GM12878 (cell line): ENCODE data around the gene SFSWAP. TPM values are rescaled to one million over a fixed set of nuclear protein-coding genes. Genes with fewer than 3 reads are reported as not detected.

Experiments used
- ATAC-seq: fragments of 200-7000 bp; cut with Tn5 transposase; 3 replicates; pipeline ENCODE4 v1.9.1; 2020; ENCODE audit warnings: mild to moderate bottlenecking, moderate library complexity
- BruUV-seq: library from RNA; stranded (reverse); fragments of 400-500 nt; replicated peaks from 2 replicates; lab custom pipeline; 2021; lab: Mats Ljungman, UMichigan
- CTCF ChIA-PET: fragments of 300-600 bp; sonication (Branson Sonifier 250); formaldehyde crosslinking; extraction: SDS; loops from one replicate; lab custom pipeline; 2021; ENCODE audit warnings: inconsistent platforms; lab: Yijun Ruan, JAX
- POLR2A ChIA-PET: fragments of 350-600 bp; formaldehyde crosslinking; extraction: SDS; loops from one replicate; lab custom pipeline; 2021; ENCODE audit warnings: inconsistent platforms; lab: Charles Lee
- RAD21 ChIA-PET: fragments of 300-600 bp; sonication (Branson Sonifier 250); formaldehyde crosslinking; loops from one replicate; lab custom pipeline; 2023; ENCODE audit warnings: antibody characterized with exemption; ENCODE audit not compliant: unreplicated experiment; lab: Charles Lee
- SMC1A ChIA-PET: fragments of 300-600 bp; sonication (Branson Sonifier 250); formaldehyde crosslinking; loops from one replicate; lab custom pipeline; 2023; ENCODE audit not compliant: unreplicated experiment, uncharacterized antibody; lab: Charles Lee
- DNase-seq: peaks from one replicate; pipeline ENCODE4 v3.0.0-alpha.2; 2011; ENCODE audit warnings: low read depth, low spot score
- FAIRE-seq: peaks from 3 replicates; lab custom pipeline; 2011; peaks lifted over from hg19 to GRCh38; lab: Jason Lieb, UNC
- H2AFZ ChIP-seq: 2 replicates; pipeline ENCODE4 v1.6.0; 2011; ENCODE audit warnings: low read depth, low read length, control low read depth; ENCODE audit not compliant: control insufficient read depth
- H3K27ac ChIP-seq: 2 replicates; pipeline ENCODE4 v1.5.1; 2011; ENCODE audit warnings: control low read depth; ENCODE audit not compliant: control insufficient read depth, insufficient read depth
- H3K27me3 ChIP-seq, 2 experiments: replicated peaks in 1 of 2; 2 replicates each; pipeline versions ENCODE4 v1.6.0 to v1.6.1; 2011; ENCODE audit warnings: low read length in 1 of 2; ENCODE audit not compliant: control insufficient read depth in 2 of 2, insufficient read depth in 2 of 2
- H3K36me3 ChIP-seq, 2 experiments: 2 replicates each; pipeline ENCODE4 v1.5.1; 2011; ENCODE audit warnings: low read length in 1 of 2; ENCODE audit not compliant: control insufficient read depth in 2 of 2, insufficient read depth in 2 of 2
- H3K4me1 ChIP-seq: 2 replicates; pipeline ENCODE4 v1.6.1; 2011; ENCODE audit warnings: mild to moderate bottlenecking, low read length, moderate library complexity, mixed read lengths; ENCODE audit not compliant: control insufficient read depth, insufficient read depth
- H3K4me2 ChIP-seq: 2 replicates; pipeline ENCODE4 v1.6.0; 2011; ENCODE audit warnings: control low read depth; ENCODE audit not compliant: control insufficient read depth, insufficient read depth
- H3K4me3 ChIP-seq: fragments of 200-600 bp; sonication (generic); 2 replicates; pipeline ENCODE4 v1.5.1; 2016
- H3K79me2 ChIP-seq: 2 replicates; pipeline ENCODE4 v1.6.0; 2011; ENCODE audit warnings: low read length; ENCODE audit not compliant: control insufficient read depth, insufficient read depth
- H3K9ac ChIP-seq: 2 replicates; pipeline ENCODE4 v1.8.0; 2011; ENCODE audit warnings: low read length, control low read depth, mixed read lengths; ENCODE audit not compliant: control insufficient read depth, insufficient read depth
- H3K9me3 ChIP-seq: replicated peaks from 3 replicates; pipeline ENCODE4 v1.5.1; 2011; ENCODE audit warnings: mild to moderate bottlenecking, low read length; ENCODE audit not compliant: control insufficient read depth, insufficient read depth
- H4K20me1 ChIP-seq: 2 replicates; pipeline ENCODE4 v1.6.0; 2011; ENCODE audit not compliant: control insufficient read depth, insufficient read depth
- ATF7 ChIP-seq: fragments of 450-650 bp; IDR thresholded peaks from 2 replicates; pipeline ENCODE4 v1.6.1; 2016; ENCODE audit warnings: low read depth, mild to moderate bottlenecking
- BHLHE40 ChIP-seq, 2 experiments: fragments of 450-650 bp in 1 of 2; IDR thresholded peaks; 2 replicates each; pipeline ENCODE4 v1.6.1; 2011 to 2017; ENCODE audit warnings: low read depth in 2 of 2, borderline replicate concordance in 1 of 2, improper control_type of control experiment in 1 of 2, low read length in 1 of 2, mild to moderate bottlenecking in 1 of 2
- RAD21 ChIP-seq: IDR thresholded peaks from 2 replicates; pipeline ENCODE4 v1.6.1; 2011; ENCODE audit warnings: mild to moderate bottlenecking, low read depth, low read length, moderate library complexity; ENCODE audit not compliant: insufficient read depth
- SMC3 ChIP-seq: IDR thresholded peaks from 2 replicates; pipeline ENCODE4 v1.6.1; 2011; ENCODE audit warnings: low read length, improper control_type of control experiment, borderline replicate concordance
- TBL1XR1 ChIP-seq: IDR thresholded peaks from 2 replicates; pipeline ENCODE4 v1.6.1; 2012; ENCODE audit warnings: low read depth, low read length, improper control_type of control experiment
- ZNF274 ChIP-seq: IDR thresholded peaks from one replicate; pipeline ENCODE4 v1.8.0; 2011; ENCODE audit not compliant: insufficient read length, insufficient read depth
- ZNF384 ChIP-seq: IDR thresholded peaks from 2 replicates; pipeline ENCODE4 v1.6.1; 2012; ENCODE audit warnings: low read depth, mild to moderate bottlenecking, low read length, improper control_type of control experiment, borderline replicate concordance
- WGBS: methylation state at CpG from one replicate; pipeline ENCODE4 v1.1.6; 2016; ENCODE audit warnings: low lambda C conversion rate; ENCODE audit not compliant: insufficient replicate concordance, insufficient coverage; ENCODE audit errors: missing lambda C conversion rate; 5-methylcytosine and 5-hydroxymethylcytosine counted together
- in situ Hi-C: fragments of 300-500 bp; cut with MboI; formaldehyde crosslinking; loops from 9 replicates; pipeline ENCODE4 v1.14.3; 2018; ENCODE audit warnings: mixed read lengths
- intact Hi-C: fragments of 100-400 bp; cut with micrococcal nuclease; formaldehyde crosslinking; loops from one replicate; pipeline ENCODE4 v1.14.2; 2022; ENCODE audit not compliant: unreplicated experiment
- polyA plus RNA-seq, 11 experiments: library from polyadenylated mRNA; depleted of rRNA in 4 of 11; unstranded in 6 of 11; stranded (reverse) in 5 of 11; fragments of >200 nt; fragmentation: Nextera tagmentation in 4 of 11; fragmentation: Illumina TruSeq in 1 of 11; extraction: Ambion mirVana in 4 of 11; extraction: Trizol in 1 of 11; gene quantifications; 1 replicate in 1 of 11; 2 replicates in 10 of 11; pipeline versions ENCODE4 v1.2.1 to v1.2.3, GENCODE V29; 2011 to 2016; ENCODE audit warnings: inconsistent platforms in 2 of 11, missing spikeins in 2 of 11, low read depth in 1 of 11
- total RNA-seq, 4 experiments: library from RNA; depleted of rRNA in 3 of 4; stranded (reverse); fragments of >200 nt in 3 of 4; fragmentation: Illumina TruSeq in 1 of 4; extraction: Trizol in 1 of 4; gene quantifications; 2 replicates each; pipeline versions ENCODE4 v1.2.1 to v1.2.3, GENCODE V29; 2013 to 2021
- TF ChIP-seq, protein P1 (sequence below), 3 experiments: IDR thresholded peaks in 2 of 3; conservative IDR thresholded peaks in 1 of 3; 2 replicates each; pipeline ENCODE4 v1.5.1; 2011; ENCODE audit warnings: low read depth in 3 of 3, low read length in 3 of 3, mild to moderate bottlenecking in 3 of 3, control low read depth in 2 of 3, moderate library complexity in 2 of 3, inconsistent platforms in 1 of 3, mixed read lengths in 1 of 3; ENCODE audit not compliant: control insufficient read depth in 2 of 3, insufficient read depth in 1 of 3; ENCODE audit errors: extremely low read depth in 1 of 3
- TF ChIP-seq, protein P2 (sequence below): IDR thresholded peaks from 2 replicates; pipeline ENCODE4 v1.6.1; 2012; ENCODE audit warnings: mild to moderate bottlenecking, low read depth, low read length

SFSWAP gene
- total and polyA plus RNA-seq, 10 of the 15 experiments (the other 5 are each of a cell fraction or from before 2014, with no cell fraction given) = 1.8 to 48.6 (median 25.0) TPM

DNA sequence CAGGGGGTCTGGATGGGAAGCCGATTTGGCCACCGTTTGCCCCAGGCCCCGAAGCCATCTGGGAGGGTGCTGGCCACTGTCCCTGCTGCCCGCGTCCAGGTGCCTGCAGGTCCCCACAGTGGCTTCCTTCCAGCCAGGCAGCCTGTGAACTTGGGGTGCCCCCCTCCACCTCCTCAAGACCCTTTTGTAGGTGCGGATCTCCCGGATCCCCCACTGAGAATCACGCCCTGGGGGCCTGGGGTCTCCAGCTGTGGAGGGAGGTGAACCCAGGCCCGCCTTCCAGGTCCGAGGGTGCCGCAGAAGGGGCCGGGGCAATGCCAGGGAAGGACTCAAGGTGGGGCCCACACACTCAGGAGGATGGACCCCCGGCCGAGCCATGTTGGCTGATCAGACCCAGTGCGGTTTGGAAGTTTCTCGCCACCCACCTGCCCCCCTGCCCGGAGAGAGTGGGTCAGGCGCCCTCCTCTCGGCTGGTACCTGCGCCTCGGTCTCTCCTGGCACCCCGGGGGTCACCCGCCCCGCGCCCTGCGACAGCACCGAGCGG, 119.0 kb downstream of the SFSWAP start (continued):
- TF ChIP-seq TBL1XR1 = no peak
- TF ChIP-seq ATF7 = no peak
- TF ChIP-seq ZNF274 = no peak

DNA sequence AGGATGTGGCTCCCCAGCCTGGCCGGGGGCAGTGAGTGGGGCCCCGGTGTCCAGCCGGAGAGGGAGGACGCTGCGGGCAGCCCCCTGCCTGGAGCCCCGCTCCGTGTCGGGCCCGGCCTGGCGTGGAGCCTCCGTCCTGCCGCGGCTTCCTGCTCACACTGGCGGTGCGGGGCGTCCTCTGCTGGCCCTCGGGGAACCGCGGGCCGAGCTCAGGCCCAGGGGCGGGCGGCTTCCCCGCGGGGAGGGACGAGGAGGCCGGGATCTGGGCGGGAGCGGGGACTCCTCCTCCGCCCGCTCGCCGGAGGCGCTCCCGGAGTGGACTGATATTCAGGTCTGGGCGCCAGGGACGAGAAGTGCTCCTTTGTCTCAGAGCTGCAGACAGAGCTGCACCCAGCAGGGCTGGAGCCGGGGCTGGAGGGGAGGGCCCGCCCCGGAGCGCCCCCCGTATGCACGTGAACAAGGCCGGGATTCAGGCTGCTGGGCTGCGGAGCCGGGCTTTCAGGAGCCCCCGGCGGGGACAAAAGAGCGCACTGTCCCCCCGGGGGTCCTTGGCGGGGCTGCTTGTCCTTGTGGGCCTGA, 119.5 kb downstream of the SFSWAP start:
- Histone ChIP-seq H3K4me2 (peak overlapping the region; percentile 11; the same call in 1 of the 2 replicates), H3K4me1 (no peaks in the 10 kb centered on the region), H3K9me3 (no peaks in the 10 kb centered on the region), H3K79me2 (no peaks in the 10 kb centered on the region), H3K27me3 (peaks cover 7 to 9% of the 10 kb centered on the region in 2 experiments), H2AFZ (no peak overlapping the region), H3K27ac (no peak overlapping the region), H3K9ac (no peak overlapping the region), H3K36me3 (no peaks in the 10 kb centered on the region), H3K4me3 (0 out of 2 replicates have a peak overlapping the region, but pooled peaks have one; percentile 16), H4K20me1 (no peaks in the 10 kb centered on the region)
- FAIRE-seq = no peak
- ChIA-PET CTCF (interaction anchor here (1.0 kb wide), 2 partner anchors 75 to 861 kb away, joined by 3 read pairs; no protein-coding TSS in a partner anchor), SMC1A (no interaction called here), RAD21 (no interaction called here), POLR2A (no interaction called here)
- intact Hi-C loops (no loop called here), in situ Hi-C loops (no loop called here)
- WGBS = 5% methylated on average over 31 of the region's 50 CpGs
- TF ChIP-seq ZNF384 (no peak), BHLHE40 (IDR thresholded peaks at IDR 0.05; ENCODE audit: borderline replicate concordance in 1 of 2, low read depth in 2 of 2, low read length in 1 of 2) (peak in 1 of 2 experiments; percentile 59; a peak in 2 of 4 replicates), SMC3 (peak; percentile 35; the same call in 1 of the 2 replicates), RAD21 (peak; percentile 53)
- TF ChIP-seq, protein P1, sequence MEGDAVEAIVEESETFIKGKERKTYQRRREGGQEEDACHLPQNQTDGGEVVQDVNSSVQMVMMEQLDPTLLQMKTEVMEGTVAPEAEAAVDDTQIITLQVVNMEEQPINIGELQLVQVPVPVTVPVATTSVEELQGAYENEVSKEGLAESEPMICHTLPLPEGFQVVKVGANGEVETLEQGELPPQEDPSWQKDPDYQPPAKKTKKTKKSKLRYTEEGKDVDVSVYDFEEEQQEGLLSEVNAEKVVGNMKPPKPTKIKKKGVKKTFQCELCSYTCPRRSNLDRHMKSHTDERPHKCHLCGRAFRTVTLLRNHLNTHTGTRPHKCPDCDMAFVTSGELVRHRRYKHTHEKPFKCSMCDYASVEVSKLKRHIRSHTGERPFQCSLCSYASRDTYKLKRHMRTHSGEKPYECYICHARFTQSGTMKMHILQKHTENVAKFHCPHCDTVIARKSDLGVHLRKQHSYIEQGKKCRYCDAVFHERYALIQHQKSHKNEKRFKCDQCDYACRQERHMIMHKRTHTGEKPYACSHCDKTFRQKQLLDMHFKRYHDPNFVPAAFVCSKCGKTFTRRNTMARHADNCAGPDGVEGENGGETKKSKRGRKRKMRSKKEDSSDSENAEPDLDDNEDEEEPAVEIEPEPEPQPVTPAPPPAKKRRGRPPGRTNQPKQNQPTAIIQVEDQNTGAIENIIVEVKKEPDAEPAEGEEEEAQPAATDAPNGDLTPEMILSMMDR (IDR thresholded peaks at IDR 0.05 in 2 of 3, conservative IDR thresholded peaks at IDR 0.05 in 1 of 3; ENCODE audit: control insufficient read depth in 2 of 3, extremely low read depth in 1 of 3, insufficient read depth in 1 of 3, low read depth in 3 of 3, low read length in 3 of 3) = peak; percentile 28 to 72 (median 51); a peak in 4 of 6 replicates
- TF ChIP-seq, protein P2, sequence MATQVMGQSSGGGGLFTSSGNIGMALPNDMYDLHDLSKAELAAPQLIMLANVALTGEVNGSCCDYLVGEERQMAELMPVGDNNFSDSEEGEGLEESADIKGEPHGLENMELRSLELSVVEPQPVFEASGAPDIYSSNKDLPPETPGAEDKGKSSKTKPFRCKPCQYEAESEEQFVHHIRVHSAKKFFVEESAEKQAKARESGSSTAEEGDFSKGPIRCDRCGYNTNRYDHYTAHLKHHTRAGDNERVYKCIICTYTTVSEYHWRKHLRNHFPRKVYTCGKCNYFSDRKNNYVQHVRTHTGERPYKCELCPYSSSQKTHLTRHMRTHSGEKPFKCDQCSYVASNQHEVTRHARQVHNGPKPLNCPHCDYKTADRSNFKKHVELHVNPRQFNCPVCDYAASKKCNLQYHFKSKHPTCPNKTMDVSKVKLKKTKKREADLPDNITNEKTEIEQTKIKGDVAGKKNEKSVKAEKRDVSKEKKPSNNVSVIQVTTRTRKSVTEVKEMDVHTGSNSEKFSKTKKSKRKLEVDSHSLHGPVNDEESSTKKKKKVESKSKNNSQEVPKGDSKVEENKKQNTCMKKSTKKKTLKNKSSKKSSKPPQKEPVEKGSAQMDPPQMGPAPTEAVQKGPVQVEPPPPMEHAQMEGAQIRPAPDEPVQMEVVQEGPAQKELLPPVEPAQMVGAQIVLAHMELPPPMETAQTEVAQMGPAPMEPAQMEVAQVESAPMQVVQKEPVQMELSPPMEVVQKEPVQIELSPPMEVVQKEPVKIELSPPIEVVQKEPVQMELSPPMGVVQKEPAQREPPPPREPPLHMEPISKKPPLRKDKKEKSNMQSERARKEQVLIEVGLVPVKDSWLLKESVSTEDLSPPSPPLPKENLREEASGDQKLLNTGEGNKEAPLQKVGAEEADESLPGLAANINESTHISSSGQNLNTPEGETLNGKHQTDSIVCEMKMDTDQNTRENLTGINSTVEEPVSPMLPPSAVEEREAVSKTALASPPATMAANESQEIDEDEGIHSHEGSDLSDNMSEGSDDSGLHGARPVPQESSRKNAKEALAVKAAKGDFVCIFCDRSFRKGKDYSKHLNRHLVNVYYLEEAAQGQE = no peak
- no peak for DNase-seq
- ATAC-seq = peak; percentile 73
- no TSS peak for BruUV-seq
